HT-29 (cell line): ENCODE measurements around the gene GADD45A. TPM values are rescaled to one million over a fixed set of nuclear protein-coding genes. Genes with fewer than 3 reads are reported as not detected.
A peak's percentile ranks its signal among the peaks of the same experiment; 100 is the strongest.
"Not testable (repeated sequence)": the region's sequence is repeated elsewhere in the genome, so short reads cannot be mapped to it uniquely, and the experiment has no call there.

Experiments
- DNase-seq: peaks from one replicate; pipeline ENCODE4 v3.0.0-alpha.2; 2015; ENCODE audit warnings: low spot score
- total RNA-seq: library from RNA; depleted of rRNA; stranded (reverse); fragments of >200 nt; shearing (Covaris generic); gene quantifications from 2 replicates; pipeline ENCODE4 v1.2.3, GENCODE V29; 2014

Gene GADD45A
- total RNA-seq, 1 experiment from 2014 or later = 129 TPM

- no peak for DNase-seq
These were observed 34.6 kb downstream of the GADD45A start for GRCh38 chr1:67719329-67720196.

- DNase-seq = no peak
These were observed 36.1 kb downstream of the GADD45A start for GRCh38 chr1:67721112-67721511.

DNA sequence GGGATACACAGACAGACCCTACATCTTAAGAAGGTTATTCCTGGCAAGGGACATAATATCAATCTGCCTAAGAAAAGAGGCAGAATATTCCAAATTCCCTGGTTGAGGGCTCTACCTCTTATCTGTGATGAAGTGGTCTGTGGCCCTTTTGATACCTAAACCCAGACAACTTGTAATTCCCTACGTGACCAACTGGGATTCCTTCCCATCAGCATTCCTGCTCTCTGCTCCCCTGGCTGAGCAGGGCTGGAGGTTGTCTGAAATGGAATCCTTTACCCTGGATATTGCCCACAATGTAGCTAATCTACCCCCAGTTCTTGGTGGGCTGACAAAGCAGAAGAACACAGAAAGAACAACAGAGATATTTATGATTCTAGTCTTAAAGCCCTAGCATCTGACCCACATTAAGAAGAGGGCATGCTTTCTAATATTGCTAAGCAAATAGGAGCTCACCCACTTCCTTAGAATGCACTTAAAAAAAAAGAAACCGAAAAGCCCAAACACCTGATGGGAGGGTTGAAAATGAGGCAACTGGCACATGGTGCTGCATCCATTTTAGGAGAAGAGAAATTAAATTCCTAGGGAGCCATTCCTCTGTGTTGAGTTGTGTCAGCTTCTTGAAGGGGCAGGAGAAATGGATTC, 36.8 kb downstream of the GADD45A start:
- no peak for DNase-seq

DNA sequence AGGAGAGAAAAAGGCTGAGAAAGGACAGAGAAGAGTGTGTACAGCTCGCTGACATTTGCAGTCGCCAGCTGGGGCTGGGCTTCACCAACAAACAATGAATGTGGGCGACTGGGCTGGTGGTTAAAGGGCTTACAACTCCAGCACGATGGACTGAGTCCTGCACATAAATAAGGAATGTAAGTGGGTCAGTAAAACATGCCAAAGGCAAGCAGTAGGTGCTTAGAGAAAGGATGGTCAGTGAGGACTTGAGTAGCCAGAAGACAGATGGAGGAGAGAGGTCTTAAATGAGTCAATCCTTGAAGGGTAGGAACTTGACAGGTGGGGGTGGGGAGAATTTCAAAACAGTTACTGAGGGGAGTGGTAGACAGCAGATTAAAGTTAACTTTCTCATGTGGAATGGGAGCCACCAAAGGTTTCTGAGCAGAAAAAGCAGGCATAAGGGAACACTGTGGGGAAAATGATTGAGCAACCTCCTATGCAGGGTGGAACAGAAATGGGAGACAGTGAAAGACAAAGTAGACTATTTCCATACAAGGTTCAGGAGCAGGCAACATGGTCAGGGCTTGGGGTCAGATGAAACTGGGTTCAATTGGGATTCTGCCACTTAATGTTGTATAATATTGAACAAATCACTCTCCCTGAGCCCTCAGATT, 37.4 kb downstream of the GADD45A start:
- no peak for DNase-seq

- DNase-seq = no peak
These were observed 38.1 kb downstream of the GADD45A start for GRCh38 chr1:67723126-67723525.

GRCh38 chr1:67723620-67724019, 38.6 kb downstream of the GADD45A start:
- no peak for DNase-seq

GRCh38 chr1:67724928-67725560, 40.0 kb downstream of the GADD45A start:
- DNase-seq = peak; percentile 91

- no peak for DNase-seq
These were observed 41.2 kb downstream of the GADD45A start for GRCh38 chr1:67726224-67726623.

DNA sequence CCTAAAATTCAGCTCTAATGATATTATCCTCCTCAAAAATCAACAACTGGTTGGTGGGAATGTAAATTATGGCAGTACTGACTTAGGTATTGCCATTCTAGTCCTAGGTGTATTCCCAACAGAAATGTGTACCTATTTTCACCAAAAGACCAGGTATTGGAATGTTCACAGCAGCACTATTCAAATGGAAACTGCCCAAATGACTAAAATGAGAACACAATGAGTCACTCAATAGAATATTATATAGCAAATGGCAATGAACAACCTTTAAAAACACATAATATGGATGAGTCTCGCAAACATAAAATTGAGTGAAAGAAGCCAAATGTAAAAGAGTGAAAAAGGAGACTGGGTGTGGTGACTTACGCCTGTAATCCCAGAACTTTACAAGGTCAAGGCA, 44.9 kb downstream of the GADD45A start:
- no peak for DNase-seq

DNA sequence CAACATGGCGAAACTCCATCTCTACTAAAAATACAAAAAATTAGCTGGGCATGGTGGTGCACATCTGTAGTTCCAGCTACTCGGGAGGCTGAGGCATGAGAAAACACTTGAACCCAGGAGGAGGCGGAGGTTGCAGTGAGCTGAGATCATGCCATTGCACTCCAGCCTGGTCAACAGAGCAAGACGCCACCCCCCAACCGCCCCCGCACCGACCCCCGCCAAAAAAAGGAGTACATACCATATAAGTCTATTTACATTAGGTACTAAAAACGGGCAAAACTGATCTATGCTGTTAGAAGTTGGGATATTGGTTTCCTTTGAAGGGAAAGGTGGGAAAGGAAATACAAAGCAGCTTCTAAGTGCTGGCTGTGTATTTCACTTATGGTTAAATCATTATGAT, 45.3 kb downstream of the GADD45A start:
- not testable (repeated sequence) for DNase-seq

- no peak for DNase-seq
These were observed 46.3 kb downstream of the GADD45A start for GRCh38 chr1:67731322-67731721.

DNA sequence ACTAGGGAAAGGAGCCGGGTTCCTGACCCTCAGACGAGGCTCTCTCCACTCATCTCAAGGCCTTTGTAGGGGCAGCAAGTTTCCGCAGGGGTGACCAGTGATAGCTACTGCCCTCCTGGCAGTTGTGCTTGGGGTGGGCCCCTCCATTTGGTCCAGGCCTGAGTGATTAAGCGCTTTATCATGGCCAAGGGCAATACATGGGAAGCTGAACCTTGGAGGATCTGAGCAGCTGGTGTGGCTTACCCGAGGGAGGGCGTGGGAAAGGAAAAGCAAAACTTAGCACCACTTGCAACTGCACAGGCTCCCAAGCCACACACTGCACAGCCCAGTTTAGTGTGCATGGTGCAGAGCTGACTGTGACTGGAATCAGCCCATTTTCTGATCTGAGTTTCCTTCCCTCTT, 47.8 kb downstream of the GADD45A start:
- no peak for DNase-seq

GRCh38 chr1:67733681-67734322, 48.8 kb downstream of the GADD45A start:
- DNase-seq = no peak

- DNase-seq = no peak
These were observed 49.3 kb downstream of the GADD45A start for GRCh38 chr1:67734323-67734690.

- DNase-seq = no peak
These were observed 50.2 kb downstream of the GADD45A start for GRCh38 chr1:67735206-67735605.

- DNase-seq = peak; percentile 80
These were observed 51.0 kb downstream of the GADD45A start for GRCh38 chr1:67735806-67736627.

GRCh38 chr1:67736750-67737149, 51.7 kb downstream of the GADD45A start:
- DNase-seq = no peak

GRCh38 chr1:67737875-67738274, 52.9 kb downstream of the GADD45A start:
- DNase-seq = no peak
